Breast epithelium (tissue), 4 donors: ENCODE results near the gene HPS1. TPM values are rescaled to one million over a fixed set of nuclear protein-coding genes. Genes with fewer than 3 reads are reported as not detected.
A peak's percentile ranks its signal among the peaks of the same experiment; 100 is the strongest.

Source experiments
- DNase-seq, 2 donors: peaks; one replicate each; pipeline ENCODE4 v3.0.0-alpha.2; 2019; ENCODE audit warnings: low spot score in 2 of 2
- H3K27ac ChIP-seq, 2 donors: fragments of 200-600 bp; sonication (generic) in 1 of 2; one replicate each; pipeline ENCODE4 v1.5.1; 2016 to 2019; ENCODE audit warnings: mild to moderate bottlenecking in 1 of 2
- H3K27me3 ChIP-seq, 2 donors: fragments of 200-600 bp; sonication (generic) in 1 of 2; one replicate each; pipeline versions ENCODE4 v1.5.1 to v1.6.0; 2017 to 2019; ENCODE audit warnings: control low read depth in 1 of 2, mild to moderate bottlenecking in 1 of 2
- H3K36me3 ChIP-seq: fragments of 200-600 bp; one replicate; pipeline ENCODE4 v1.5.1; 2019
- H3K4me1 ChIP-seq, 2 donors: fragments of 200-600 bp; sonication (generic); one replicate each; pipeline ENCODE4 v1.5.1; 2016 to 2019; ENCODE audit warnings: control low read depth in 1 of 2
- H3K4me3 ChIP-seq, 3 donors: fragments of 200-600 bp; sonication (generic); 1 replicate in 2 of 3; 2 replicates in 1 of 3; pipeline ENCODE4 v1.5.1; 2016 to 2019; ENCODE audit warnings: mild to moderate bottlenecking in 3 of 3, moderate library complexity in 2 of 3
- H3K9me3 ChIP-seq, 2 donors: fragments of 200-600 bp; sonication (generic) in 1 of 2; one replicate each; pipeline ENCODE4 v1.5.1; 2016 to 2019; ENCODE audit warnings: control low read depth in 1 of 2
- POLR2A ChIP-seq: fragments of 450-650 bp; IDR thresholded peaks from one replicate; pipeline ENCODE4 v1.6.1; 2016; ENCODE audit warnings: antibody characterized with exemption, mild to moderate bottlenecking, moderate library complexity
- POLR2AphosphoS5 ChIP-seq, 3 donors: sonication (generic); formaldehyde crosslinking; IDR thresholded peaks; one replicate each; pipeline ENCODE4 v1.6.1; 2017; ENCODE audit warnings: antibody characterized with exemption in 3 of 3
- intact Hi-C: fragments of 100-400 bp; cut with DNase I; formaldehyde crosslinking; loops from one replicate; pipeline ENCODE4 v1.15.1; 2023; ENCODE audit warnings: low total_unique reads
- total RNA-seq, 3 donors: library from RNA; depleted of rRNA; stranded (reverse); fragments of >200 nt; gene quantifications; one replicate each; pipeline ENCODE4 v1.1.0, GENCODE V29; 2016
- TF ChIP-seq, protein P1 (sequence below), 3 donors: fragments of 450-650 bp; IDR thresholded peaks; one replicate each; pipeline ENCODE4 v1.5.1; 2016 to 2017; ENCODE audit warnings: antibody characterized with exemption in 3 of 3, mild to moderate bottlenecking in 3 of 3, moderate library complexity in 3 of 3

HPS1 gene
- total RNA-seq, 3 donors from 2014 or later: 48.2 to 62.3 (median 61.8) TPM

DNA sequence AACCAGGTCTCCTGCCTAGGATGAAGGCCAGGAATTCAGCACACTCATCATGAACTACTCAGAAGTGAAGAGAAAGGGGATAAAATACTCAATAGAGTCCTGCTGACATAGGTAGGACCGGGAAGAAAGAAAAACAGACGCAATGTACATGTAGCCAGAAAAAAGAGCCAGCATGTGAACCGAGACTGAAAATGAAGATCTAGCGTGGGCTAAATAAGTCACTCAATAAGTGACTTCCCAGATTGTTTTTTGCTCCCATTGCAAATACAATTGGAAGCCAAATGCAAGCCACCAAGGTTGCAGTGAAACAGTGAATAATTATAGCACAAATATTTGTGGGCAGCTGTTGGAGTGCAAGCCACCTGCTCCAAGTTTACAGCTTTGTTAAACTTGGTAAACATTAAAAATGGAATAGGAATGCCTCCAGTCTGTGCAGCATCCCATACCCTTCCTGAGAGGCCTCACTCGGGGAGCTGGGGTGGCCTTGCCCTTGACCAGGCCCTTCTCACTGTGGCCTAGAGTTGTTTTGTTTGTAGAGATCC is 34.7 kb upstream of the HPS1 start:
- H3K27ac ChIP-seq: peak overlapping the region in 1 of 2 donors; percentile 1
- H3K9me3 ChIP-seq: no peaks in the 10 kb centered on the region
- intact Hi-C loops: no loop called here
- no peak for DNase-seq
- no peaks in the 10 kb centered on the region for H3K27me3 ChIP-seq
- no peak for TF ChIP-seq POLR2A
- no peaks in the 10 kb centered on the region for H3K36me3 ChIP-seq
- H3K4me3 ChIP-seq: no peak overlapping the region
- H3K4me1 ChIP-seq: no peaks in the 10 kb centered on the region

DNA sequence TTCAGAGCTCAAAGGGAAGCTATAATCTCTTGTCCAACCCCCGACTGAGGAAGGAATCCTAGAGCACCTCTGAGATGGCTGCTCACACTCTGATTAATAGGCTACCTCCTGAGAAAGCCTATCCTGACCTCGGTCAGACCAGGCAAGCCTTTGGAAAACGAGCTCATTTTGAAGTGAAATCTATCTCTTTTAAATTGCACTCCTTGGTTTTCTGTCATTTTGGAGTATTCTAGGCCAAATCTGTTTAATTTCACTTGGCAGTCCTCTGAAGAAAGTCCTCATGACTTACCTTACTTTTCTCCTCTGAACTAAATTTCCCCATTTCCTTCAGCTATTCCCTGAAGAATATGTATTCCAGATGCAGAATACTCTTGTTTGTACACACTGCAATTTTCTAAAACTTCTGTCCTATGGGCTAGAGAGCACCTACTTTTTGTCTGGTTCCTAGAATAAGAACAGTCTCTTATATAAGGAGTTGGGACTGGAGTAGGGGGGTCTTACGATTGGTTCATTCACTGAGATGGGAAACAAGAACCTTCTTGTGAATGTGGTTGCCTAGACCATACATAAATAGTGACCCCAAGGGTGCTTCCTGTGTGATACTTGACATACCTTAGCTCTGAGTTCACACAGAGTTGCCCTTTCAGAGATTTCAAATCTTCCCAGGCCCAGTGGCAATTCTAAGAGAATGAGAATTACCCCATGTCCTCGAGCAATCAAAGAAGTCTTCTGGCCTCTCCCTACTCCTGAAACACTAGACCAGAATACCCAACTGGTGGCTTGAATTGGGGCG is 31.9 kb upstream of the HPS1 start:
- Histone ChIP-seq H3K27me3 (no peaks in the 10 kb centered on the region), H3K9me3 (no peaks in the 10 kb centered on the region), H3K27ac (no peak overlapping the region), H3K36me3 (no peaks in the 10 kb centered on the region), H3K4me3 (no peak overlapping the region), H3K4me1 (no peaks in the 10 kb centered on the region)
- intact Hi-C loops: no loop called here
- no peak for DNase-seq
- TF ChIP-seq, protein P1, sequence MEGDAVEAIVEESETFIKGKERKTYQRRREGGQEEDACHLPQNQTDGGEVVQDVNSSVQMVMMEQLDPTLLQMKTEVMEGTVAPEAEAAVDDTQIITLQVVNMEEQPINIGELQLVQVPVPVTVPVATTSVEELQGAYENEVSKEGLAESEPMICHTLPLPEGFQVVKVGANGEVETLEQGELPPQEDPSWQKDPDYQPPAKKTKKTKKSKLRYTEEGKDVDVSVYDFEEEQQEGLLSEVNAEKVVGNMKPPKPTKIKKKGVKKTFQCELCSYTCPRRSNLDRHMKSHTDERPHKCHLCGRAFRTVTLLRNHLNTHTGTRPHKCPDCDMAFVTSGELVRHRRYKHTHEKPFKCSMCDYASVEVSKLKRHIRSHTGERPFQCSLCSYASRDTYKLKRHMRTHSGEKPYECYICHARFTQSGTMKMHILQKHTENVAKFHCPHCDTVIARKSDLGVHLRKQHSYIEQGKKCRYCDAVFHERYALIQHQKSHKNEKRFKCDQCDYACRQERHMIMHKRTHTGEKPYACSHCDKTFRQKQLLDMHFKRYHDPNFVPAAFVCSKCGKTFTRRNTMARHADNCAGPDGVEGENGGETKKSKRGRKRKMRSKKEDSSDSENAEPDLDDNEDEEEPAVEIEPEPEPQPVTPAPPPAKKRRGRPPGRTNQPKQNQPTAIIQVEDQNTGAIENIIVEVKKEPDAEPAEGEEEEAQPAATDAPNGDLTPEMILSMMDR (IDR thresholded peaks at IDR 0.05): no peak
- no peak for TF ChIP-seq POLR2A
- TF ChIP-seq POLR2AphosphoS5 (IDR thresholded peaks at IDR 0.05): no peak

DNA sequence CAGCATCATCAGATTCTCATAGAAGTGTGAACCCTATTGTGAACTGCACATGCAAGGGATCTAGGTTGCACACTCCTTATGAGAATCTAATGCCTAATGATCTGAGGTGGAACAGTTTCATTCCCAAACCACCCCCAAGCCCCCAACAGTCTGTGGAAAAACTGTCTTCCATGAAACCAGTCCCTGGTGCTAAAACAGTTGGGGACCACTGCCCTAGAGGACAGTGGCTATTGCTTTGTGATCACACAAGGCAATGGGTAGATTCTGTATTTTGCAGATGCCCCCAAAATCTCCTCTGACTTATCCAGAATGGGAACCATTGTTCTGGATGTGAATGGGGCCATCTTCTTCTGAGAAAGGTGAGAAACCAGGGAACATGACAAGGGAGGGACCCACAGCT is 31.1 kb upstream of the HPS1 start:
- no peaks in the 10 kb centered on the region for H3K4me1 ChIP-seq
- H3K27me3 ChIP-seq: no peaks in the 10 kb centered on the region
- H3K9me3 ChIP-seq: no peaks in the 10 kb centered on the region
- intact Hi-C loops: no loop called here
- no peak overlapping the region for H3K4me3 ChIP-seq
- H3K36me3 ChIP-seq: no peaks in the 10 kb centered on the region
- no peak overlapping the region for H3K27ac ChIP-seq
- TF ChIP-seq, protein P1 (IDR thresholded peaks at IDR 0.05): no peak
- TF ChIP-seq POLR2A: no peak
- no peak for TF ChIP-seq POLR2AphosphoS5 (IDR thresholded peaks at IDR 0.05)
- DNase-seq: no peak

DNA sequence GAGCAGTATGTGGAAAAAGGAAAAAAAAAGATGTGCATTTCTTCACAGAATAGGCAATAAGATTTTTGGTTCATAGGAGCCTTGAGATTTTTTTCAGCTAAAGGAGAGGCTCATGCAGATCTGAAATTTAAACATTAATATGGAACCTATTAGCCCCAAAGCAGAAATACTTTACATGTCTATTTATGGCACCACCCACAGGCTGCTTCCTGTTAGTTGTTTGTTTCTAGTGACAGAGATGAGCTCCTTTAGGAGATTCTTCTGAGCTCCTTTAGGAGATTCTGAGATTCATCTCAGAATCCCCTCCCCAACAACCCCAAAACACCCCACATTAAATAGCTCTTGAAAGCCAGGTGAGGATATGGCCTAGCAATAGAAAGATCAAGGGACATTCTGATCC is 27.9 kb upstream of the HPS1 start:
- TF ChIP-seq, protein P1 (IDR thresholded peaks at IDR 0.05): no peak
- TF ChIP-seq POLR2A (no peak), POLR2AphosphoS5 (IDR thresholded peaks at IDR 0.05) (no peak)
- Histone ChIP-seq H3K27me3 (no peaks in the 10 kb centered on the region), H3K4me3 (no peak overlapping the region), H3K27ac (peak overlapping the region in 1 of 2 donors; percentile 9), H3K36me3 (no peaks in the 10 kb centered on the region), H3K9me3 (no peaks in the 10 kb centered on the region), H3K4me1 (no peaks in the 10 kb centered on the region)
- no peak for DNase-seq
- intact Hi-C loops: no loop called here

DNA sequence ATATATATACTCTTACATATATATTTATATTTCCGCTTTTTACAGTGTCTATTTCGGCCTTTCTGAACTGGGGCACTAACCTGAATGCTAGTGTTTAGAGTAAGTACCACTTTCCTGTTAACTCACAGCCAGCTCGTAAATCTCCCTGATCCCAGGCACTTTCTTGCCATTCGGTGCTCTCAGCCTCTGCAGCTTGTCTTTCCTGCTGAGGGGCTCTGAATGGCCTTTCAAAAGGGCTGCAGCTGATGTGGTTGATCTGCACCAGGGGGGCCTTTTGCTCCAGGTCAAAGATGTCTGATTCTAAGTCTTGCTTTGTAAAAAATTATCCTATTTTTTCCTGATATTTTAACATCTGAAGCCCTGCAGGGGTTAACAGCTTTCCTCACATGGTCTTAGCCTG is 25.5 kb upstream of the HPS1 start:
- Histone ChIP-seq H3K27ac (no peak overlapping the region), H3K36me3 (no peaks in the 10 kb centered on the region), H3K4me3 (no peak overlapping the region), H3K4me1 (no peaks in the 10 kb centered on the region), H3K27me3 (no peaks in the 10 kb centered on the region), H3K9me3 (no peaks in the 10 kb centered on the region)
- no peak for DNase-seq
- TF ChIP-seq POLR2A: no peak
- intact Hi-C loops: no loop called here

DNA sequence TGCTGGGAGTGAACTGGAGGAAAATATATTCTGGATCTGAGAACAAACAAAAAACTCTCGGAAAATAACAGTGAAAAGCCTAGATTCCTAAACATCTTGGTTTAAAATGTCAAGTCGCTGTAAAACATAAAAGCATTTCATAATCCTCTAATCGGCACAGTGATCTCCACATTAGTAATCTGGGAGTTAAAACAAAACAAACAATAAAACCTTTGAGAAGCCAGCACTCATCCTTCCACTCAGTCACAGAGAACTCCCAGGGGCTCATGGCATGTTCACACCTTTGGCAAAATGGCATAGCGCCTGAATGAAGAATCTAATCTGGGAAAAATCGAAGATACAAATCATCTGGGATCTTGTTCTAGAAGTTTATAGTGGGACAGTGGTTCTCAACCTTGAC is 24.1 kb upstream of the HPS1 start:
- intact Hi-C loops: no loop called here
- Histone ChIP-seq H3K36me3 (no peaks in the 10 kb centered on the region), H3K9me3 (no peaks in the 10 kb centered on the region), H3K27ac (no peak overlapping the region), H3K4me1 (no peaks in the 10 kb centered on the region), H3K27me3 (no peaks in the 10 kb centered on the region), H3K4me3 (no peak overlapping the region)
- DNase-seq: no peak
- TF ChIP-seq POLR2A (no peak), POLR2AphosphoS5 (IDR thresholded peaks at IDR 0.05) (no peak)
- TF ChIP-seq, protein P1 (IDR thresholded peaks at IDR 0.05): no peak
